ENCODE measurements around the gene CDH12.

- TF ChIP-seq, protein P1, sequence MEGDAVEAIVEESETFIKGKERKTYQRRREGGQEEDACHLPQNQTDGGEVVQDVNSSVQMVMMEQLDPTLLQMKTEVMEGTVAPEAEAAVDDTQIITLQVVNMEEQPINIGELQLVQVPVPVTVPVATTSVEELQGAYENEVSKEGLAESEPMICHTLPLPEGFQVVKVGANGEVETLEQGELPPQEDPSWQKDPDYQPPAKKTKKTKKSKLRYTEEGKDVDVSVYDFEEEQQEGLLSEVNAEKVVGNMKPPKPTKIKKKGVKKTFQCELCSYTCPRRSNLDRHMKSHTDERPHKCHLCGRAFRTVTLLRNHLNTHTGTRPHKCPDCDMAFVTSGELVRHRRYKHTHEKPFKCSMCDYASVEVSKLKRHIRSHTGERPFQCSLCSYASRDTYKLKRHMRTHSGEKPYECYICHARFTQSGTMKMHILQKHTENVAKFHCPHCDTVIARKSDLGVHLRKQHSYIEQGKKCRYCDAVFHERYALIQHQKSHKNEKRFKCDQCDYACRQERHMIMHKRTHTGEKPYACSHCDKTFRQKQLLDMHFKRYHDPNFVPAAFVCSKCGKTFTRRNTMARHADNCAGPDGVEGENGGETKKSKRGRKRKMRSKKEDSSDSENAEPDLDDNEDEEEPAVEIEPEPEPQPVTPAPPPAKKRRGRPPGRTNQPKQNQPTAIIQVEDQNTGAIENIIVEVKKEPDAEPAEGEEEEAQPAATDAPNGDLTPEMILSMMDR (IDR thresholded peaks at IDR 0.05) = no peak
- TF ChIP-seq POLR2A (IDR thresholded peaks at IDR 0.05) = no peak
Measured at GRCh38 chr5:22846693-22847092, 6.5 kb downstream of the CDH12 start.
